ENCODE data around the gene LY6G6C.

The LY6G6C gene

DNA sequence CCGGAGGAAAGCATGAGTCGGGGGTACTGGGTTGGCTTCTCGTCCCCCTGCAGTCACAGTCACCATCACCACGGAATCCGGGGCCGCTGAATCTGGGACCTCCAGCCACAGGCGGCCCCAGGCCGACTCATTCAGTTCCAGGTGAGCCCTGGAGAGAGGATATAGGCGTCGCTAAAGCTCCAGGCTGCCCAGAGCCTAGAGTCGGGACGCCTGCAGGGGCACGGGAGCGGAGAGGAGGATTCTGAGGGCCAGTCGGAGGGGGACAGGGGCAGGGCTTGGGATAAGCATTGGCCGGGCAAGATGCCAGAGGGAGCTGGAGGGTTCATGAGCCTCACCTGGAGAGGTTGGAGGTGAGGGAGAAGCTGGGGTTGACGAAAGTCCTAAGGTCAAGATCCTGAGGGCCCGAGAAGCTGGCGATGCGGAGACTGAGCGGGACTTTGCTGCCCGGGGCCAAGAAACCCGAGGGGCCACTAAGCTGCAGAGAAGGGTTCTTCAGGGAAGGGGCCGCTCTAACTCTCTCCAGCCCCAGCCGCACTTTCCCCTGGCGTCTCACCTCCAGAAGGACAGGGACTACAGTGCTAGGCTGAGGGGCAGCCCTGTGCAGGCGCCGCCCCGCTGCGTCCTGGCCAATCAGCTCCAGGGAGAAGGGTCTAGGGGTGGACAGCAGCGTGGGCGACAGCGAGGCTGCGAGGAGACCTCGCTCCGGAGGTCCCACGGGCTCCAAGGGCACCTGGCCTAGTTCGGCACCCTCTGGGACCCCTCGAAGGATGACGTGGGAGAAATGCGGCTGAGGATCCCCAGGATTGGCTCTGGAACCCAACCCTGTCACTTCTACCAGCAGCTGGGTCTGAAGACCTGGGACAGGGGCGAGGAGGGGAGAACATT is 44.6 kb upstream of the LY6G6C start:
- CTCF ChIA-PET, result interaction anchor here (0.6 to 1.9 kb wide), 4 partner anchors 13 to 1824 kb away, joined by 3 to 6 read pairs (median 3); partner anchors contain the start of genes LY6G5C and VARS1
- Histone ChIP-seq H3K27ac (ENCODE audit: extremely low read depth, low read depth, low read length) (no peak overlapping the region; the same call in 1 of the 2 replicates), H3K9me3 (ENCODE audit: control insufficient read depth, insufficient read depth, low read depth, low read length) (no peaks in the 10 kb centered on the region), H3K4me3 (ENCODE audit: low read depth, low read length) (no peak overlapping the region), H3K36me3 (ENCODE audit: control insufficient read depth in 2 of 2, insufficient read depth in 1 of 2, low read length in 2 of 2) (peaks cover 4 to 38% of the 10 kb centered on the region in 2 experiments; a peak in 1 of 3 replicates), H3K4me1 (ENCODE audit: control insufficient read depth, insufficient read depth, low read length) (no peaks in the 10 kb centered on the region)
- TF ChIP-seq ZNF121 (tag by site-specific recombination; IDR thresholded peaks at IDR 0.05) (no peak), ZFP69B (tag by site-specific recombination; IDR thresholded peaks at IDR 0.05) (no peak), ZNF530 (tag by site-specific recombination; IDR thresholded peaks at IDR 0.05; ENCODE audit: low read depth) (no peak), GLIS1 (tag by site-specific recombination; IDR thresholded peaks at IDR 0.05) (no peak), ZNF529 (tag by site-specific recombination; IDR thresholded peaks at IDR 0.05; ENCODE audit: insufficient replicate concordance) (no peak), ZNF223 (tag by site-specific recombination; IDR thresholded peaks at IDR 0.05) (no peak), ZIC2 (tag by site-specific recombination; IDR thresholded peaks at IDR 0.05) (no peak), ZBTB8A (tag by site-specific recombination; IDR thresholded peaks at IDR 0.05) (no peak), ZXDB (tag by site-specific recombination; IDR thresholded peaks at IDR 0.05) (no peak), ZNF184 (tag by site-specific recombination; IDR thresholded peaks at IDR 0.05) (no peak), ZNF658 (tag by site-specific recombination; IDR thresholded peaks at IDR 0.05) (no peak), MEIS1 (CRISPR knock-in tag; IDR thresholded peaks at IDR 0.05; ENCODE audit: borderline replicate concordance) (no peak), GLIS2 (tag by site-specific recombination; IDR thresholded peaks at IDR 0.05) (no peak), ZNF473 (tag by site-specific recombination; IDR thresholded peaks at IDR 0.05) (no peak), ZNF747 (tag by site-specific recombination; IDR thresholded peaks at IDR 0.05) (no peak)
- TF ChIP-seq, protein P1, sequence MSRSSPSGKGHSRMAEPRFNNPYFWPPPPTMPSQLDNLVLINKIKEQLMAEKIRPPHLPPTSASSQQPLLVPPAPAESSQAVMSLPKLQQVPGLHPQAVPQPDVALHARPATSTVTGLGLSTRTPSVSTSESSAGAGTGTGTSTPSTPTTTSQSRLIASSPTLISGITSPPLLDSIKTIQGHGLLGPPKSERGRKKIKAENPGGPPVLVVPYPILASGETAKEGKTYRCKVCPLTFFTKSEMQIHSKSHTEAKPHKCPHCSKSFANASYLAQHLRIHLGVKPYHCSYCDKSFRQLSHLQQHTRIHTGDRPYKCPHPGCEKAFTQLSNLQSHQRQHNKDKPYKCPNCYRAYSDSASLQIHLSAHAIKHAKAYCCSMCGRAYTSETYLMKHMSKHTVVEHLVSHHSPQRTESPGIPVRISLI (tag by site-specific recombination; IDR thresholded peaks at IDR 0.05), result no peak
- TF ChIP-seq, protein P2, sequence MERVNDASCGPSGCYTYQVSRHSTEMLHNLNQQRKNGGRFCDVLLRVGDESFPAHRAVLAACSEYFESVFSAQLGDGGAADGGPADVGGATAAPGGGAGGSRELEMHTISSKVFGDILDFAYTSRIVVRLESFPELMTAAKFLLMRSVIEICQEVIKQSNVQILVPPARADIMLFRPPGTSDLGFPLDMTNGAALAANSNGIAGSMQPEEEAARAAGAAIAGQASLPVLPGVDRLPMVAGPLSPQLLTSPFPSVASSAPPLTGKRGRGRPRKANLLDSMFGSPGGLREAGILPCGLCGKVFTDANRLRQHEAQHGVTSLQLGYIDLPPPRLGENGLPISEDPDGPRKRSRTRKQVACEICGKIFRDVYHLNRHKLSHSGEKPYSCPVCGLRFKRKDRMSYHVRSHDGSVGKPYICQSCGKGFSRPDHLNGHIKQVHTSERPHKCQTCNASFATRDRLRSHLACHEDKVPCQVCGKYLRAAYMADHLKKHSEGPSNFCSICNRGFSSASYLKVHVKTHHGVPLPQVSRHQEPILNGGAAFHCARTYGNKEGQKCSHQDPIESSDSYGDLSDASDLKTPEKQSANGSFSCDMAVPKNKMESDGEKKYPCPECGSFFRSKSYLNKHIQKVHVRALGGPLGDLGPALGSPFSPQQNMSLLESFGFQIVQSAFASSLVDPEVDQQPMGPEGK (tag by site-specific recombination; IDR thresholded peaks at IDR 0.05), result no peak
- POLR2A ChIA-PET, result interaction anchor here (0.5 to 1.2 kb wide), 7 partner anchors 11 to 122 kb away, joined by 3 to 5 read pairs (median 3); partner anchors contain the start of genes HSPA1A, HSPA1B, HSPA1L and VWA7

DNA sequence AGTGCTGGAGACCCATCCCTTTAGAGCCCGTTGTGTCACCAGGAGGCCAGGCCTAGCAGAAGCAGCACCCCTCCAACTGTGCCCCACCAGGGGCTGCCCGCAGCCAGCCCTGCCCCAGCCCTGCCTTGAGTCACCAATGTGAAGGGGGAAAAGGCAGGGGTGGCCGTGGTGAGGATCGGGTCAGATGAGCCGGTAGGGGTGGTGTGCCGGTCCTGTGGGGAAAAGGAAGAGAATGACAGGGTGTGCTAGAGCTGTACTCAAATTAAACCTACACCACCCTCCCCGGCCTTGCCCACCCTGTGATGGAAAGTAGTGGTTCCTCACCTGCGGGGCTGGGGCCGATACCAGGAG is 44.0 kb upstream of the LY6G6C start:
- no peak overlapping the region; the same call in 1 of the 2 replicates for H3K27ac ChIP-seq (ENCODE audit: extremely low read depth, low read depth, low read length)
- ChIA-PET POLR2A (interaction anchor here (0.8 kb wide), 2 partner anchors 13 to 50 kb away, joined by 3 read pairs; partner anchors contain the start of genes HSPA1A and HSPA1L), CTCF (interaction anchor here (0.6 to 1.9 kb wide), 2 partner anchors 12 to 30 kb away, joined by 3 to 6 read pairs; partner anchors contain the start of gene VARS1)
- H3K36me3 ChIP-seq (ENCODE audit: control insufficient read depth in 2 of 2, insufficient read depth in 1 of 2, low read length in 2 of 2), result peaks cover 4 to 44% of the 10 kb centered on the region in 2 experiments; a peak in 1 of 3 replicates
- no peak overlapping the region for H3K4me3 ChIP-seq (ENCODE audit: low read depth, low read length)
- no peaks in the 10 kb centered on the region for H3K9me3 ChIP-seq (ENCODE audit: control insufficient read depth, insufficient read depth, low read depth, low read length)
- no peaks in the 10 kb centered on the region for H3K4me1 ChIP-seq (ENCODE audit: control insufficient read depth, insufficient read depth, low read length)
- TF ChIP-seq SALL2 (tag by site-specific recombination; IDR thresholded peaks at IDR 0.05; ENCODE audit: borderline replicate concordance) (no peak), ZBTB48 (tag by site-specific recombination; IDR thresholded peaks at IDR 0.05) (no peak), FEZF1 (tag by site-specific recombination; IDR thresholded peaks at IDR 0.05) (no peak), ZNF37A (tag by site-specific recombination; IDR thresholded peaks at IDR 0.05) (no peak), ZNF624 (tag by site-specific recombination; IDR thresholded peaks at IDR 0.05) (no peak)
- TF ChIP-seq, protein P3, sequence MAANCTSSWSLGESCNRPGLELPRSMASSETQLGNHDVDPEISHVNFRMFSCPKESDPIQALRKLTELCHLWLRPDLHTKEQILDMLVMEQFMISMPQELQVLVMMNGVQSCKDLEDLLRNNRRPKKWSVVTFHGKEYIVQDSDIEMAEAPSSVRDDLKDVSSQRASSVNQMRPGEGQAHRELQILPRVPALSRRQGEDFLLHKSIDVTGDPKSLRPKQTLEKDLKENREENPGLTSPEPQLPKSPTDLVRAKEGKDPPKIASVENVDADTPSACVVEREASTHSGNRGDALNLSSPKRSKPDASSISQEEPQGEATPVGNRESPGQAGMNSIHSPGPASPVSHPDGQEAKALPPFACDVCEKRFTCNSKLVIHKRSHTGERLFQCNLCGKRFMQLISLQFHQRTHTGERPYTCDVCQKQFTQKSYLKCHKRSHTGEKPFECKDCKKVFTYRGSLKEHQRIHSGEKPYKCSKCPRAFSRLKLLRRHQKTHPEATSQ (tag by site-specific recombination; IDR thresholded peaks at IDR 0.05), result no peak
- TF ChIP-seq, protein P4, sequence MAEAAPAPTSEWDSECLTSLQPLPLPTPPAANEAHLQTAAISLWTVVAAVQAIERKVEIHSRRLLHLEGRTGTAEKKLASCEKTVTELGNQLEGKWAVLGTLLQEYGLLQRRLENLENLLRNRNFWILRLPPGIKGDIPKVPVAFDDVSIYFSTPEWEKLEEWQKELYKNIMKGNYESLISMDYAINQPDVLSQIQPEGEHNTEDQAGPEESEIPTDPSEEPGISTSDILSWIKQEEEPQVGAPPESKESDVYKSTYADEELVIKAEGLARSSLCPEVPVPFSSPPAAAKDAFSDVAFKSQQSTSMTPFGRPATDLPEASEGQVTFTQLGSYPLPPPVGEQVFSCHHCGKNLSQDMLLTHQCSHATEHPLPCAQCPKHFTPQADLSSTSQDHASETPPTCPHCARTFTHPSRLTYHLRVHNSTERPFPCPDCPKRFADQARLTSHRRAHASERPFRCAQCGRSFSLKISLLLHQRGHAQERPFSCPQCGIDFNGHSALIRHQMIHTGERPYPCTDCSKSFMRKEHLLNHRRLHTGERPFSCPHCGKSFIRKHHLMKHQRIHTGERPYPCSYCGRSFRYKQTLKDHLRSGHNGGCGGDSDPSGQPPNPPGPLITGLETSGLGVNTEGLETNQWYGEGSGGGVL (tag by site-specific recombination; IDR thresholded peaks at IDR 0.05), result no peak
- TF ChIP-seq, protein P5, sequence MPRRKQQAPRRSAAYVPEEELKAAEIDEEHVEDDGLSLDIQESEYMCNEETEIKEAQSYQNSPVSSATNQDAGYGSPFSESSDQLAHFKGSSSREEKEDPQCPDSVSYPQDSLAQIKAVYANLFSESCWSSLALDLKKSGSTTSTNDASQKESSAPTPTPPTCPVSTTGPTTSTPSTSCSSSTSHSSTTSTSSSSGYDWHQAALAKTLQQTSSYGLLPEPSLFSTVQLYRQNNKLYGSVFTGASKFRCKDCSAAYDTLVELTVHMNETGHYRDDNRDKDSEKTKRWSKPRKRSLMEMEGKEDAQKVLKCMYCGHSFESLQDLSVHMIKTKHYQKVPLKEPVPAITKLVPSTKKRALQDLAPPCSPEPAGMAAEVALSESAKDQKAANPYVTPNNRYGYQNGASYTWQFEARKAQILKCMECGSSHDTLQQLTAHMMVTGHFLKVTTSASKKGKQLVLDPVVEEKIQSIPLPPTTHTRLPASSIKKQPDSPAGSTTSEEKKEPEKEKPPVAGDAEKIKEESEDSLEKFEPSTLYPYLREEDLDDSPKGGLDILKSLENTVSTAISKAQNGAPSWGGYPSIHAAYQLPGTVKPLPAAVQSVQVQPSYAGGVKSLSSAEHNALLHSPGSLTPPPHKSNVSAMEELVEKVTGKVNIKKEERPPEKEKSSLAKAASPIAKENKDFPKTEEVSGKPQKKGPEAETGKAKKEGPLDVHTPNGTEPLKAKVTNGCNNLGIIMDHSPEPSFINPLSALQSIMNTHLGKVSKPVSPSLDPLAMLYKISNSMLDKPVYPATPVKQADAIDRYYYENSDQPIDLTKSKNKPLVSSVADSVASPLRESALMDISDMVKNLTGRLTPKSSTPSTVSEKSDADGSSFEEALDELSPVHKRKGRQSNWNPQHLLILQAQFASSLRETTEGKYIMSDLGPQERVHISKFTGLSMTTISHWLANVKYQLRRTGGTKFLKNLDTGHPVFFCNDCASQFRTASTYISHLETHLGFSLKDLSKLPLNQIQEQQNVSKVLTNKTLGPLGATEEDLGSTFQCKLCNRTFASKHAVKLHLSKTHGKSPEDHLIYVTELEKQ (tag by site-specific recombination; IDR thresholded peaks at IDR 0.05; ENCODE audit: borderline replicate concordance), result no peak
